Measurements from ENCODE around the gene NOS1.

DNA sequence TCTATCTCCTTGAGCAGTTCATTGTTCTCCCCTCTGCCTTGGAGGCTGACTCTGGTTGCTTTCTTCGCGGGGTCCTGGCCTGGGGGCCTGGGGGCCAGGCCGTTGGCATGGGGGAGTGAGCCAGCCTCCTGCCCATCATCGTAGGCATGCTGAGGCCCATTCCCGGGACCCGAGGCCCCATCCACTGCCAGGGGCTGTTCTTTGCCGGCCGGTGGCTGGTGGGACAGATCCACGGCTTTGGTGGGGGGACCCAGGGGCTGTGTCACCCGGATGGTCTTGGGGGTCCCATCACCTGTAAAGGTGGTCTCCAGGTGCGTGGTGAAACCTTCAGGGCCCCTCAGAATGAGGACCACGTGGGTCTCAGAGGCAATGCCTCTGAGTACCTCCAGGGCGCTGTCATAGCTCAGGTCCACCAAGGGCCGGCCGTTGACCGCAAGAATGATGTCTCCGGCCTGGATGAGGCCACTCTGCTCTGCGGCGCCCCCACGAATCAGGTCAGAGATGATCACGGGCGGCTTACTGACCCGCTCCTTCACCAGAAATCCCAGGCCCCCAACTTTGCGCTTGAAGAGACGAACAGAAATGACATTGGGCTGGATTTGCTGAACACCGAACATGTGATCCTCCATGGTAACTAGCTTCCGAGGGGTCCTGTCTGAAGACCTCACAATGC lies 30.8 kb downstream of the NOS1 start:
- no peak for TF ChIP-seq TAF1 (IDR thresholded peaks at IDR 0.05; ENCODE audit: low read depth, low read length)
- TF ChIP-seq POU2F2 (IDR thresholded peaks at IDR 0.05; ENCODE audit: low read depth, low read length) = no peak
- no peak for TF ChIP-seq POLR2A (IDR thresholded peaks at IDR 0.05; ENCODE audit: low read depth, low read length)
- TF ChIP-seq POLR2AphosphoS5 (IDR thresholded peaks at IDR 0.05; ENCODE audit: low read depth, low read length) = no peak
